ENCODE data around the gene DOCK4.
A peak's percentile ranks its signal among the peaks of the same experiment; 100 is the strongest.

The DOCK4 gene

GRCh38 chr7:112248598-112248997 is 42.4 kb upstream of the DOCK4 start:
- WGBS (ENCODE audit: extremely low coverage, insufficient coverage, insufficient read length): no CpG with 5 or more reads among the region's 2 CpGs

GRCh38 chr7:112238852-112239610 is 32.8 kb upstream of the DOCK4 start:
- Histone ChIP-seq H4K12ac (ENCODE audit: low read depth, low read length) (no peak overlapping the region), H4K91ac (ENCODE audit: low read depth, low read length) (no peak overlapping the region), H3K4me3 (ENCODE audit: low read depth, low read length) (no peak overlapping the region), H3K4me2 (ENCODE audit: low read length) (no peak overlapping the region), H2AK5ac (ENCODE audit: low read length) (peak overlapping the region; percentile 5), H3K27ac (ENCODE audit: low read depth, low read length) (peak overlapping the region; percentile 62), H2BK120ac (ENCODE audit: insufficient read depth, low read length, poor library complexity) (no peak overlapping the region), H4K8ac (ENCODE audit: low read depth, low read length) (no peak overlapping the region), H3K23ac (ENCODE audit: low read length) (no peak overlapping the region), H3K27me3 (ENCODE audit: insufficient read depth, low read length) (no peaks in the 10 kb centered on the region), H2AFZ (ENCODE audit: insufficient read depth, low read length, poor library complexity) (no peak overlapping the region), H3K4ac (ENCODE audit: low read depth, low read length) (no peak overlapping the region), H3K79me1 (ENCODE audit: low read length) (no peaks in the 10 kb centered on the region), H3K14ac (ENCODE audit: low read length) (no peak overlapping the region), H3K18ac (ENCODE audit: low read length) (no peak overlapping the region), H3K4me1 (ENCODE audit: control insufficient read depth in 1 of 2, insufficient read depth in 2 of 2, low read length in 2 of 2) (peaks cover 6 to 9% of the 10 kb centered on the region in 2 experiments), H3K36me3 (ENCODE audit: control insufficient read depth in 1 of 2, insufficient read depth in 2 of 2, low read length in 2 of 2) (no peaks in the 10 kb centered on the region), H2BK5ac (ENCODE audit: low read depth, low read length, poor library complexity) (no peak overlapping the region), H3K9me3 (ENCODE audit: insufficient read depth, low read depth, low read length) (no peaks in the 10 kb centered on the region), H3K9ac (ENCODE audit: low read length) (no peak overlapping the region), H3K79me2 (ENCODE audit: control insufficient read depth, insufficient read depth, low read length, poor library complexity) (no peaks in the 10 kb centered on the region), H2BK12ac (ENCODE audit: low read length) (no peak overlapping the region)
- DNase-seq: peak; percentile 38 to 54
- WGBS (ENCODE audit: extremely low coverage, insufficient coverage, insufficient read length): no CpG with 5 or more reads among the region's 9 CpGs

More at GRCh38 chr7:112248598-112248997, 42.4 kb upstream of the DOCK4 start:
- Histone ChIP-seq H3K14ac (ENCODE audit: low read length) (no peak overlapping the region), H2AK5ac (ENCODE audit: low read length) (no peak overlapping the region), H4K8ac (ENCODE audit: low read depth, low read length) (no peak overlapping the region), H3K4me1 (ENCODE audit: control insufficient read depth in 1 of 2, insufficient read depth in 2 of 2, low read length in 2 of 2) (no peaks in the 10 kb centered on the region), H3K4me3 (ENCODE audit: low read depth, low read length) (no peak overlapping the region), H3K4ac (ENCODE audit: low read depth, low read length) (no peak overlapping the region), H4K91ac (ENCODE audit: low read depth, low read length) (no peak overlapping the region), H2BK5ac (ENCODE audit: low read depth, low read length, poor library complexity) (no peak overlapping the region), H3K27me3 (ENCODE audit: insufficient read depth, low read length) (no peaks in the 10 kb centered on the region), H2BK120ac (ENCODE audit: insufficient read depth, low read length, poor library complexity) (no peak overlapping the region), H3K18ac (ENCODE audit: low read length) (no peak overlapping the region), H3K79me1 (ENCODE audit: low read length) (no peaks in the 10 kb centered on the region), H3K36me3 (ENCODE audit: control insufficient read depth in 1 of 2, insufficient read depth in 2 of 2, low read length in 2 of 2) (no peaks in the 10 kb centered on the region), H2BK12ac (ENCODE audit: low read length) (no peak overlapping the region), H4K12ac (ENCODE audit: low read depth, low read length) (no peak overlapping the region), H3K4me2 (ENCODE audit: low read length) (no peak overlapping the region), H3K9ac (ENCODE audit: low read length) (no peak overlapping the region), H3K27ac (ENCODE audit: low read depth, low read length) (no peak overlapping the region), H3K23ac (ENCODE audit: low read length) (no peak overlapping the region), H3K79me2 (ENCODE audit: control insufficient read depth, insufficient read depth, low read length, poor library complexity) (no peaks in the 10 kb centered on the region), H2AFZ (ENCODE audit: insufficient read depth, low read length, poor library complexity) (no peak overlapping the region), H3K9me3 (ENCODE audit: insufficient read depth, low read depth, low read length) (no peaks in the 10 kb centered on the region)
- no peak for DNase-seq

GRCh38 chr7:112238330-112238729 is 32.1 kb upstream of the DOCK4 start:
- H2AK5ac ChIP-seq (ENCODE audit: low read length): no peak overlapping the region
- H3K4me2 ChIP-seq (ENCODE audit: low read length): no peak overlapping the region
- H3K14ac ChIP-seq (ENCODE audit: low read length): no peak overlapping the region
- H3K36me3 ChIP-seq (ENCODE audit: control insufficient read depth in 1 of 2, insufficient read depth in 2 of 2, low read length in 2 of 2): no peaks in the 10 kb centered on the region
- peaks cover 6 to 9% of the 10 kb centered on the region in 2 experiments for H3K4me1 ChIP-seq (ENCODE audit: control insufficient read depth in 1 of 2, insufficient read depth in 2 of 2, low read length in 2 of 2)
- no peak overlapping the region for H2AFZ ChIP-seq (ENCODE audit: insufficient read depth, low read length, poor library complexity)
- H3K23ac ChIP-seq (ENCODE audit: low read length): peak overlapping the region; percentile 34
- H3K27me3 ChIP-seq (ENCODE audit: insufficient read depth, low read length): no peaks in the 10 kb centered on the region
- no peaks in the 10 kb centered on the region for H3K9me3 ChIP-seq (ENCODE audit: insufficient read depth, low read depth, low read length)
- no peak overlapping the region for H3K4me3 ChIP-seq (ENCODE audit: low read depth, low read length)
- no peaks in the 10 kb centered on the region for H3K79me1 ChIP-seq (ENCODE audit: low read length)
- no peak for DNase-seq
- H3K79me2 ChIP-seq (ENCODE audit: control insufficient read depth, insufficient read depth, low read length, poor library complexity): no peaks in the 10 kb centered on the region
- WGBS (ENCODE audit: extremely low coverage, insufficient coverage, insufficient read length): no CpG with 5 or more reads among the region's 3 CpGs
- H2BK12ac ChIP-seq (ENCODE audit: low read length): no peak overlapping the region
- H4K8ac ChIP-seq (ENCODE audit: low read depth, low read length): no peak overlapping the region
- H3K4ac ChIP-seq (ENCODE audit: low read depth, low read length): no peak overlapping the region
- H3K27ac ChIP-seq (ENCODE audit: low read depth, low read length): no peak overlapping the region
- no peak overlapping the region for H4K12ac ChIP-seq (ENCODE audit: low read depth, low read length)
- no peak overlapping the region for H3K18ac ChIP-seq (ENCODE audit: low read length)
- H4K91ac ChIP-seq (ENCODE audit: low read depth, low read length): no peak overlapping the region
- H2BK5ac ChIP-seq (ENCODE audit: low read depth, low read length, poor library complexity): no peak overlapping the region
- H2BK120ac ChIP-seq (ENCODE audit: insufficient read depth, low read length, poor library complexity): no peak overlapping the region
- no peak overlapping the region for H3K9ac ChIP-seq (ENCODE audit: low read length)

- H4K91ac ChIP-seq (ENCODE audit: low read depth, low read length): no peak overlapping the region
- no peaks in the 10 kb centered on the region for H3K36me3 ChIP-seq (ENCODE audit: control insufficient read depth in 1 of 2, insufficient read depth in 2 of 2, low read length in 2 of 2)
- no peak overlapping the region for H3K27ac ChIP-seq (ENCODE audit: low read depth, low read length)
- H2BK5ac ChIP-seq (ENCODE audit: low read depth, low read length, poor library complexity): no peak overlapping the region
- no peak for DNase-seq
- H3K79me1 ChIP-seq (ENCODE audit: low read length): no peaks in the 10 kb centered on the region
- no peak overlapping the region for H3K14ac ChIP-seq (ENCODE audit: low read length)
- no peak overlapping the region for H2AFZ ChIP-seq (ENCODE audit: insufficient read depth, low read length, poor library complexity)
- no peaks in the 10 kb centered on the region for H3K9me3 ChIP-seq (ENCODE audit: insufficient read depth, low read depth, low read length)
- no peak overlapping the region for H4K8ac ChIP-seq (ENCODE audit: low read depth, low read length)
- H3K9ac ChIP-seq (ENCODE audit: low read length): no peak overlapping the region
- H3K4me2 ChIP-seq (ENCODE audit: low read length): no peak overlapping the region
- H3K4ac ChIP-seq (ENCODE audit: low read depth, low read length): no peak overlapping the region
- no CpG with 5 or more reads among the region's 2 CpGs for WGBS (ENCODE audit: extremely low coverage, insufficient coverage, insufficient read length)
- no peak overlapping the region for H2BK120ac ChIP-seq (ENCODE audit: insufficient read depth, low read length, poor library complexity)
- no peaks in the 10 kb centered on the region for H3K79me2 ChIP-seq (ENCODE audit: control insufficient read depth, insufficient read depth, low read length, poor library complexity)
- no peak overlapping the region for H2BK12ac ChIP-seq (ENCODE audit: low read length)
- no peak overlapping the region for H3K18ac ChIP-seq (ENCODE audit: low read length)
- H3K4me1 ChIP-seq (ENCODE audit: control insufficient read depth in 1 of 2, insufficient read depth in 2 of 2, low read length in 2 of 2): peaks cover 6 to 9% of the 10 kb centered on the region in 2 experiments
- H3K27me3 ChIP-seq (ENCODE audit: insufficient read depth, low read length): no peaks in the 10 kb centered on the region
- H3K4me3 ChIP-seq (ENCODE audit: low read depth, low read length): no peak overlapping the region
- no peak overlapping the region for H2AK5ac ChIP-seq (ENCODE audit: low read length)
- no peak overlapping the region for H3K23ac ChIP-seq (ENCODE audit: low read length)
- H4K12ac ChIP-seq (ENCODE audit: low read depth, low read length): no peak overlapping the region
Measured at GRCh38 chr7:112236597-112236996, 30.4 kb upstream of the DOCK4 start.

All from trophoblast cell (in vitro differentiated cells and primary cell).